T-helper 2 cell treated with Interferon-gamma antibody and Interleukin-4, amounts not matched to agents 5 μg/mL and 100 μg/mL, for 36 hours (primary cell): ENCODE results near the gene ST8SIA5.
"Not testable (repeated sequence)": the region's sequence is repeated elsewhere in the genome, so short reads cannot be mapped to it uniquely, and the experiment has no call there.

Source experiments
- DNase-seq: peaks from one replicate; pipeline ENCODE4 v3.0.0; 2021; ENCODE audit warnings: low spot score
- H3K27ac Mint-ChIP-seq: one replicate; pipeline ENCODE4 v1.8.0; 2021; ENCODE audit warnings: mild to moderate bottlenecking, mixed read lengths
- H3K27me3 Mint-ChIP-seq: one replicate; pipeline ENCODE4 v1.8.0; 2021; ENCODE audit warnings: low read depth, mixed read lengths
- H3K36me3 Mint-ChIP-seq: one replicate; pipeline ENCODE4 v1.8.0; 2021; ENCODE audit warnings: low read depth, mixed read lengths
- H3K4me1 Mint-ChIP-seq: one replicate; pipeline ENCODE4 v1.8.0; 2021; ENCODE audit warnings: low read depth, mixed read lengths
- H3K4me3 Mint-ChIP-seq: one replicate; pipeline ENCODE4 v1.8.0; 2022; ENCODE audit warnings: mild to moderate bottlenecking, moderate library complexity, mixed read lengths
- H3K9me3 Mint-ChIP-seq: one replicate; pipeline ENCODE4 v1.8.0; 2021; ENCODE audit warnings: mixed read lengths

The ST8SIA5 gene, protein sequence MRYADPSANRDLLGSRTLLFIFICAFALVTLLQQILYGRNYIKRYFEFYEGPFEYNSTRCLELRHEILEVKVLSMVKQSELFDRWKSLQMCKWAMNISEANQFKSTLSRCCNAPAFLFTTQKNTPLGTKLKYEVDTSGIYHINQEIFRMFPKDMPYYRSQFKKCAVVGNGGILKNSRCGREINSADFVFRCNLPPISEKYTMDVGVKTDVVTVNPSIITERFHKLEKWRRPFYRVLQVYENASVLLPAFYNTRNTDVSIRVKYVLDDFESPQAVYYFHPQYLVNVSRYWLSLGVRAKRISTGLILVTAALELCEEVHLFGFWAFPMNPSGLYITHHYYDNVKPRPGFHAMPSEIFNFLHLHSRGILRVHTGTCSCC

DNA sequence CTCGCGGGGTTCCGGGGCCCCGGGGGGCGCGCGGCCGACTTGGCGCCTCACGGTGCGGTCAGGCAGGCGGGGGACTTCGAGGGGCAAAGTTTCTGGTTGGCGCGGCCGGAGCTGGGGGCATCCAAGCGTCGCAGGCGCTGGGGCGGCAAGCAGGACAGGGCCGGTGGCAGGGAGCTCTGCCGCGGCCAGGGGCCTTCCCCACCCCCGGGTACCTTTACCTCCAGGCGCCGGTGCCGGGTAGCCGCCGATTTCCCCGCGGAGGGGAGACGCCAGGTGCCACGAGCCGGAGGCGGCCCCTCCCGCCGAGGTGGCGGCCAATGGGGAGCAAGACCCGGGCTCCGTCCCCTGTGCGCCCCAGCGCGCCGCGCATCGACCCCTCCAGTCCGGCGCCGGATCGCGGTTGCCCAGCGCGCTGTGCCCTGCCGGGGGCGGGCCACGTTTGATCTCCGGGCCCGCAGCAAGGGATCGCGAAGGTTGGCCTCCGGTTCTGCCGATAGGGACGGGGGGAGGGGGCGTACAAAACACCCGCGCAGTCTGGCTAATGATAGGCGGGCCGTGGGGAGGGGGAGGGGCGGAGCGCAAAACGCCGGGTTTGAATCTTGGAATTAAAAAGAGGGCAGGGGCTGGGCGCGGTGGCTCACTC lies at the start of gene ST8SIA5:
TSS of gene ST8SIA5 (minus strand) at position 495 of the 643 bp plus-strand sequence. CDS start 545 bp downstream, outside the sequence.
- H3K36me3 Mint-ChIP-seq = peaks cover 1% of the 10 kb centered on the region
- H3K4me3 Mint-ChIP-seq = peak within 1 kb of the TSS; percentile 68
- no peaks in the 10 kb centered on the region for H3K9me3 Mint-ChIP-seq
- no peak for DNase-seq
- H3K27me3 Mint-ChIP-seq = peaks cover 74% of the 10 kb centered on the region
- peaks cover 20% of the 10 kb centered on the region for H3K4me1 Mint-ChIP-seq
- no peak within 1 kb of the TSS for H3K27ac Mint-ChIP-seq

DNA sequence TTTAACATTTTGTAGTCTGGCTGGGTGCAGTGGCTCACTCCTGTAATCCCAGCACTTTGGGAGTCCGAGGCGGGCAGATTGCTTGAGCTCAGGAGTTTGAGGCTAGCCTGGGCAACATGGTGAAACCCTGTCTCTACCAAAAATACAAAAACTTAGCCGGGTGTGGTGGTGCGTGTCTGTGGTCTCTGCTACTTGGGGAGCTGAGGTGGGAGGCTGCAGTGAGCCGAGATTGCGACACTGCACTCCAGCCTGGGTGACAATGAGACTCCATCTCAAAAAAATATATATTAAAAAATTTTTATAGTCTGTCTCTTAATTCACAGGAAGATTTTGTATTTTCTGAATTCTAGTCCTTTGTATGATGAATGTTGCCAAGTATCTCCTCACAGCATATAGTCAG lies 39.1 kb upstream of the ST8SIA5 start:
- not testable (repeated sequence) for H3K9me3 Mint-ChIP-seq, H3K27me3 Mint-ChIP-seq, H3K36me3 Mint-ChIP-seq, H3K27ac Mint-ChIP-seq, H3K4me1 Mint-ChIP-seq, H3K4me3 Mint-ChIP-seq, DNase-seq

DNA sequence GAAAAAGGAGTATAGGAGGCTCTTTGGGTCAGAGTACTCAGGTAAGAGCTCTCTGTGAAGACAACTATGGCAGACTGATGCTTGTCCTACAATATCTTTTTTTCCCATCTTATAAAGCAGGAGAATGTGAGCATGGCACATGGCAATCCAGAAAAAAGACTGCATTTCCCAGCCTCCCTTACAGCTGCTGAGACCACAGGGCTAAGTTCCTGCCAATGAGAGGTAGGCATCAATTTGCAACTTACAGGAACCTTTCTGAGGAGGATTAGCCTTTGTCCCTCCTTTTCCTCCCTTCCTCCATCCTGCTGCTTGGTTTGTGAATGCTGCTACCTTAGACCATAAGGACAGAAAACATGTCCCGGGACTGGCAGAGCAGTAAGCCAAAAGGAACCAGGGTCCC lies 37.8 kb upstream of the ST8SIA5 start:
- Mint-ChIP-seq H3K4me3 (no peak overlapping the region), H3K27me3 (peaks cover 2% of the 10 kb centered on the region), H3K27ac (no peak overlapping the region), H3K36me3 (no peaks in the 10 kb centered on the region), H3K9me3 (no peaks in the 10 kb centered on the region), H3K4me1 (no peaks in the 10 kb centered on the region)
- no peak for DNase-seq

DNA sequence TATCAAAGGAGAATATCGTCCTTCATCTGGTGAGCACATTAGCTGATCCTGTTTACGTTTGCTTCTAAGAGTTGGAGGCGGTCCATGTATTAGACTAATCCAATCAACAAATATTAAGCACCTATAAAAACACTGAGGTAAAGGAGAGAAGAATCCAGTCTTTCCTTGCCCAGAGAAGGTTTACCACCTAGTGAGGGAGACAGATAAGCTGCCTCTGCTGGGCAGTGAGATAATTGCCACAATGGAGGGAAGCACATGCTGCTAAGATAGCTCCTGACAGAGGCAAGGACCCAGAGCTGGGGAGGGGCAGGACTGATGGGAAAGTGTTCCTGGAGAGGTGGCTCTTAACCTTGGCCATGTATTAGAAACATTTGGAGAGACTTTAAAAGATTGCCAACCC lies 36.7 kb upstream of the ST8SIA5 start:
- no peak for DNase-seq
- H3K27ac Mint-ChIP-seq = no peak overlapping the region
- H3K4me3 Mint-ChIP-seq = no peak overlapping the region
- H3K9me3 Mint-ChIP-seq = no peaks in the 10 kb centered on the region
- H3K27me3 Mint-ChIP-seq = peaks cover 2% of the 10 kb centered on the region
- no peaks in the 10 kb centered on the region for H3K4me1 Mint-ChIP-seq
- H3K36me3 Mint-ChIP-seq = no peaks in the 10 kb centered on the region

DNA sequence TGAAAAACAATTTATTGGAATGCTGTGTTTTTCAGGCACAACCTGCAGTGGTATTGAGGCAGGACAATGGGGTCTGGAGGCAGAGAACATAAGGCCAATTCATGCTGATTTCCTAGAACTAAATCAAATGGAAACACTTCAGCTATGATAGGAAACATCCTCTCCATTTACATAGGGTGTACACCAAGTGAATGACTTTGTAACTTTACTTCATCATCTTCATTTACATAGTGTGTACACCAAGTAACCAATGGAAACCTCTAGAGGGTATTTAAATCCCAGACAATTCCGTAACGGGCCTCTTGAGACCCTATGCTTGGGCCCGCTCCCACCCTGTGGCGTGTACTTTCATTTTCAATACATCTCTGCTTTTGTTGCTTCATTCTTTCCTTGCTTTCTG lies 32.2 kb upstream of the ST8SIA5 start:
- Mint-ChIP-seq H3K9me3 (peaks cover 3% of the 10 kb centered on the region), H3K4me3 (no peak overlapping the region), H3K27me3 (no peaks in the 10 kb centered on the region), H3K27ac (no peak overlapping the region), H3K4me1 (no peaks in the 10 kb centered on the region), H3K36me3 (no peaks in the 10 kb centered on the region)
- no peak for DNase-seq

DNA sequence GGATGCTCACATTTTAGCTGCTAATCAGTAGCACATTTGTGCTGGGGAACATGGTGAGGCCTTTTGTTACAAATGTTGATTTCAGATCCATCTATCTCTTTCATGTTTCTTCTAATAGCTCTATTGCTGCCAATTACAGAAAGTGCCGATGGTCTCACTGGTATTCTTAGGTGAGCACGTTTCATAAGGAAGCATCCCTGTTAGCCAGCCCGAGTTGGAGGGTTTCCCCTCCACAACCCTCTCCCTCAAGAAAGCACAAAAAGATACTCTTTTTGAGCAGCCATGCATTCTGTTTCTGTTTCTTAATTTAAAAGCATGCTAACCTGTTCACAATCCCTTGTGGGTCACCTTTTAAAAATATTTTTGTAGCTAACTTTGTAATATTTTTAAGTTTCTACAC lies 30.8 kb upstream of the ST8SIA5 start:
- Mint-ChIP-seq H3K27me3 (no peaks in the 10 kb centered on the region), H3K27ac (no peak overlapping the region), H3K9me3 (peaks cover 3% of the 10 kb centered on the region), H3K4me3 (no peak overlapping the region), H3K36me3 (no peaks in the 10 kb centered on the region), H3K4me1 (no peaks in the 10 kb centered on the region)
- no peak for DNase-seq

DNA sequence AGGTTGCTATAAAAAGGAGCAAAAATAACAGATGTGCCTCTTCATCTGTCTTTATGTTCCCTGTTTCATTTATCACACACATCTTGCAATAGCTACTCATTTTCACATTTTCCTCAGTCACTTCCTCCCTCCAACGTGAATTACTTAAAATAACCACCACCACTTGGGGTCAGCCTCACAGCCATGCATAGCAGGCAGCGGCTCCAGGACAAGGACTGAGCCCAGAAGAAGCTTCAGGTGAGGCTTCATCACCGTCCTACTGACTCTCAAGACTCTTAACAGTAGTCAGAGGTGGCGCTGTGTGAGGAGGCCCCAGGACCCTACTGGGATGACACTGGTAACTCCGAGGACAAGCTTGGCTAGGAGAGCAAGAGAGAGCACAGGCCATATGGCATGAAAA lies 15.5 kb upstream of the ST8SIA5 start:
- Mint-ChIP-seq H3K4me3 (no peak overlapping the region), H3K27me3 (no peaks in the 10 kb centered on the region), H3K36me3 (no peaks in the 10 kb centered on the region), H3K4me1 (peaks cover 2% of the 10 kb centered on the region), H3K27ac (no peak overlapping the region), H3K9me3 (no peaks in the 10 kb centered on the region)
- no peak for DNase-seq

DNA sequence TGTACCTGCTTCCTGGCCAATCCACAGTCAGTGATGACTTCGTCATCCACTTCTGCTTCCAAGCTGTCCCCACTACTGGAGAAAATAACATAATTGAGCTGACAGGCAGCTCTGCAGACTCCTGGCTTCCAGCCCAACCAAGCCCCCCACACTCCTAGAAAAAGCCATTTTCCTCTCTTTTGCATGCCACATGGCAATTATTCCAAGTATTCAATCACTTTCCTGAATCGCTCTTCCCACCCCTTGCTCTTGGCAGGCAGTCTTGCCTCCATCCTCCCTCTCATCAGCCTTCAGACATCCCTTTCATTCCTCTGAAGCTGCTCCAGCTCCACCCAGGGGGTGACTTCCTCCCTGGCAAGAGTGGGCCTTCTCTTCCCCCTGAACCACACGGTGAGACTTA lies 14.3 kb upstream of the ST8SIA5 start:
- H3K4me3 Mint-ChIP-seq = no peak overlapping the region
- H3K27me3 Mint-ChIP-seq = peaks cover 6% of the 10 kb centered on the region
- no peak overlapping the region for H3K27ac Mint-ChIP-seq
- H3K9me3 Mint-ChIP-seq = no peaks in the 10 kb centered on the region
- no peaks in the 10 kb centered on the region for H3K36me3 Mint-ChIP-seq
- no peak for DNase-seq
- H3K4me1 Mint-ChIP-seq = peaks cover 4% of the 10 kb centered on the region

DNA sequence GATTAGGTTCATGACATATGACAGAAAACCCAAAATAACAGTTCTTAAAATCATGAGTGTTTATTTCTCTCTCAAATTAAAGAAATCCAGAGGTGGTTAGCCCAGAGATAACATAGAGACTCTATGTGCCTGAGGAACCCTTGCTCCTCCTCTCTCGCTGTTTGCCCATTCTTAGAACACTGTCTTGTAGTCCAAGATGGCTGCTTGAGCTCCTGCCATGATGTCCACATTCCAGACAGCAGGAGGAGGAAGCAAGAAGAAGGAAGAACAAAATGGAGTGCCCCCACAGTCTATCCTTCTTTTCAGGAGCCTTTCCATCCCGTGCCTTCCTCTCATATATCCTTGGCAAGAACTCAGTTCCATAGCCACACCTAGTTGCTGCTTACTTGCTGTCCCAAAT lies 13.9 kb upstream of the ST8SIA5 start:
- Mint-ChIP-seq H3K36me3 (no peaks in the 10 kb centered on the region), H3K9me3 (no peaks in the 10 kb centered on the region)
- DNase-seq = no peak

DNA sequence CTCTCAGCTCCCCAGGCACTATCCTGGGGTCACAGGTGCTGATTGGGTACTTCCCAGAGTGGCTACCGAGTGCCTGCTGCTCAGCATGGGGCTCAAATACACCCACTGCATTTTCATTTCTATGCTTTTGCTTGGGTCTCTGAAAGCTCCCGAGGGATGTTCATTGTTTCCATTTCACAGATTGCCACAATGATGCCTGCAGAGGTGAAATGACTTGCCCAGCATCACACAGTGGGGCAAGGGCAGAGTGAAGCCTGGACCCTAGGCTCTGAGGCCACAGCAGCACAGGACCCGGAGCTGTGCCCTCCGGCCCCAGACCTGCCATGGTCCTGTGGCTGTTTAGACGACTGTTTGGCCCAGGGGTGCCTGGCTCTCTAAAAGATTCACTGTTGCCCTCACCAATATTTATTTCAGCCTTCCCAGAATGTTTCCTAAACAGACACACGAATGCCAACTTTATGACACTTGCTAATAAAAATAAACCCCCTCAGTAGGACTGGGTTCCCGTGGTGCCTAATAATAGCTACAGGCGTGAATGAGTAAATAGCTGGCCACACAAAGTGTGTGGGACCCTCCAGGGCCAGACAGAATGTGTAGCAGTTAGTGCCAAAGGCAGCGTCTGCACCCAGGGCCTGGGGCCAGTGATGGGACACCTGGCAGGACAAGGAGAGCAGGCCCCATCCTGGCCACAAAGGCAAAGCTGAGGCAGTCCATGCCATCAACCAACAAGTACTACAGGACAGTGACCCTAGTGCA lies 11.5 kb upstream of the ST8SIA5 start:
- H3K4me3 Mint-ChIP-seq = no peak overlapping the region
- H3K27me3 Mint-ChIP-seq = peaks cover 20% of the 10 kb centered on the region
- no peaks in the 10 kb centered on the region for H3K9me3 Mint-ChIP-seq

More for the DNA sequence above, 13.9 kb upstream of the ST8SIA5 start:
- Mint-ChIP-seq H3K27me3 (peaks cover 6% of the 10 kb centered on the region), H3K4me3 (no peak overlapping the region), H3K27ac (no peak overlapping the region), H3K4me1 (peaks cover 4% of the 10 kb centered on the region)

DNA sequence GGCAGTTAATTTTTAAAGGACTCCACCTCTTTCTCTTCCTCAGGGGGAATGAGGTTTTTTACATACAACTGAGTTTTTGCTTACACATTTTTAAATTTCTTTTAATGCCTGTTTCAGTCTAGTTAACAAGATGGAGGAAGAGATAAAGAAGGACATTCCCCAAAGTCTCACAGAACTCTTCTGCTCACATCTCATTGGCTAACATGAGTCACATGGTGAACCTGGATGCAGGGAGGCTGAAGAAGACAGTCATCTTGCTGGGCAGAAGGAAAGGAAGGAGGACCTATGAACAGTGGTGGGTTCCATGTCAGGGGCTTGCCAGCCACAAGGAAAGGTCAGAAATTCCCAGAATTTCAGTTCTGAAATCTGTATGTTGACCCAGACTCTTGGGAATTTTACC lies 10.4 kb upstream of the ST8SIA5 start:
- peaks cover 4% of the 10 kb centered on the region for H3K4me1 Mint-ChIP-seq
- no peak for DNase-seq
- H3K27ac Mint-ChIP-seq = no peak overlapping the region
- no peaks in the 10 kb centered on the region for H3K36me3 Mint-ChIP-seq
- peaks cover 29% of the 10 kb centered on the region for H3K27me3 Mint-ChIP-seq
- no peaks in the 10 kb centered on the region for H3K9me3 Mint-ChIP-seq
- H3K4me3 Mint-ChIP-seq = no peak overlapping the region

More for the DNA sequence above, 11.5 kb upstream of the ST8SIA5 start:
- DNase-seq = no peak
- Mint-ChIP-seq H3K36me3 (no peaks in the 10 kb centered on the region), H3K4me1 (peaks cover 4% of the 10 kb centered on the region), H3K27ac (no peak overlapping the region)

DNA sequence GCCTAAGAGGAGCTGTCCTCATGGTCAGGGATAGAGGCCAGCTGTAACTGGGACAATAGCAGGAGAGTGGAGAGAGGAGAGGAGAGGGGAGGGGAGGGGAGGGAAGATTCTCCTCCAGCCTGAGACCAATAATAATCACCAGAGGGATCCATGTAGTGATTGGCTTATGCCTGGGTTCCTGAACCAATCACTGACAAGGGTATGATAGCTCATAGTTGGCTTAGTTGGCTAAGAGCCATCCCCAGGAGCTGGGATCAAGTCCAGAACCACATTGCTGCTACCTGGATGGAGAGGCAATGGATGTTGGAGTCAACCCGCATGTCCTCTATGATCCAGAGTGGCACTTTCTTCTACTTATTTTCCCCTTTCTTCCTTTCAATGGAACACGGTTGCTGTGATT lies 7.7 kb upstream of the ST8SIA5 start:
- DNase-seq = no peak
- H3K36me3 Mint-ChIP-seq = no peaks in the 10 kb centered on the region
- H3K4me3 Mint-ChIP-seq = no peak overlapping the region
- H3K9me3 Mint-ChIP-seq = no peaks in the 10 kb centered on the region
- H3K27me3 Mint-ChIP-seq = peaks cover 50% of the 10 kb centered on the region
- H3K27ac Mint-ChIP-seq = no peak overlapping the region
- H3K4me1 Mint-ChIP-seq = peaks cover 2% of the 10 kb centered on the region

DNA sequence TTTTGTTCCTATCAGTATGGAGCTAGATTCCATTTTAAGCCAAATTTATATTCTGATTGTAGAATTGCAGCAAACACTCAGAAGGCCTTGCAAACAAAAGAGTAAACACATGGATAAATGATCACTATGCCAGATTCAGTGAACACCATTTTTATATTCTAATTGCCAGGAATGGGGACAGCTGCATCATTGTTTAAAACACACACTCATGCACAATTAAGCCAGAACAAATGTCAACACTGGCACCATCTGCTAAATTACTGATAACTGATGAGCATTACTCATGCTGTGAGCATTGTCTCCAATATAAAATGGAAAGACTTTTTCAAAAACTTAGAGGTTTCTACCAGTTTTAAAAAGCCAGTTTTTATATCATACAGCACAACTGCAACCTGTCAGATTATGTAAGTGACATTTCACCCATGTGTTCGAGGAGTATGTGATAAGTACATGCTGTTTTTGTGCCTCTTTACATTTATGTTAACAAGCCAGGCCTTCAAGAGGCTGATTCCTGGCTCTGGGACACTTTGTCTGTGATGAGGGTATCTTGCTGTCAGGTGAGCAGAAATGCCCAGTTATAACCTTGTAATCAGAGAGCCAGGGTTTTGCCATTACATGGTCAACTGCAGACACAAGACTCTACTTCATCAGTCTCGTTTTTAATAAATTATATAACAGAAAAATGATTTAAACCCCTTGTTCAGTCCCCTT lies 4.4 kb upstream of the ST8SIA5 start:
- peaks cover 67% of the 10 kb centered on the region for H3K27me3 Mint-ChIP-seq
- H3K36me3 Mint-ChIP-seq = no peaks in the 10 kb centered on the region
- DNase-seq = no peak
- H3K27ac Mint-ChIP-seq = no peak overlapping the region
- no peak overlapping the region for H3K4me3 Mint-ChIP-seq
- H3K9me3 Mint-ChIP-seq = no peaks in the 10 kb centered on the region
- no peaks in the 10 kb centered on the region for H3K4me1 Mint-ChIP-seq

DNA sequence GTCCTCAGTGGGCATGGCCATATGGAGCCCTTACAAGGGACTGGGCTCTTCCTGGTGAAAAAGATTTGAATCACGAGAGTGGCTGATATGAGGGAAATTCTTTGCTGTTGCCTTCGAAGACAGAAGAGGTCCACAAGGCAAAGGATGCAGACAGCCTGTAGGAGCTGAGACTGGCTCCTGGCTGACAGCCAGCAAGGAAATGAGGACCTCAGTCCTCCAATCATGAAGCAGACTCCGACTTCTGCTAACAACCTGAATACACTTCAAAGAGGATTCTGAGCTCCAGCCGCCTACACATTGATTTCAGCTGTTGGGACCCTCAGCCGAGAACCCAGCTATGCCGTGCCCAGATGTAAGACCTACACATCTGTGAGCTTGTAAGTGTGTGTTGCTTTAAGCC lies 3.0 kb upstream of the ST8SIA5 start:
- peaks cover 72% of the 10 kb centered on the region for H3K27me3 Mint-ChIP-seq
- no peak overlapping the region for H3K27ac Mint-ChIP-seq
- H3K4me3 Mint-ChIP-seq = no peak overlapping the region
- peaks cover 10% of the 10 kb centered on the region for H3K4me1 Mint-ChIP-seq
- no peaks in the 10 kb centered on the region for H3K36me3 Mint-ChIP-seq
- no peaks in the 10 kb centered on the region for H3K9me3 Mint-ChIP-seq
- no peak for DNase-seq
